Stimulated activated CD4-positive, alpha-beta T cell treated with anti-CD3 and anti-CD28 coated beads, Interleukin-12 subunit alpha, Interleukin-12 subunit beta, amount 100 ng/mL, for 4 hours (primary cell): ENCODE data around the gene ZNF618.

ENCODE experiments used
- DNase-seq: peaks from one replicate; pipeline ENCODE4 v3.0.0-alpha.2; 2020

The ZNF618 gene

DNA sequence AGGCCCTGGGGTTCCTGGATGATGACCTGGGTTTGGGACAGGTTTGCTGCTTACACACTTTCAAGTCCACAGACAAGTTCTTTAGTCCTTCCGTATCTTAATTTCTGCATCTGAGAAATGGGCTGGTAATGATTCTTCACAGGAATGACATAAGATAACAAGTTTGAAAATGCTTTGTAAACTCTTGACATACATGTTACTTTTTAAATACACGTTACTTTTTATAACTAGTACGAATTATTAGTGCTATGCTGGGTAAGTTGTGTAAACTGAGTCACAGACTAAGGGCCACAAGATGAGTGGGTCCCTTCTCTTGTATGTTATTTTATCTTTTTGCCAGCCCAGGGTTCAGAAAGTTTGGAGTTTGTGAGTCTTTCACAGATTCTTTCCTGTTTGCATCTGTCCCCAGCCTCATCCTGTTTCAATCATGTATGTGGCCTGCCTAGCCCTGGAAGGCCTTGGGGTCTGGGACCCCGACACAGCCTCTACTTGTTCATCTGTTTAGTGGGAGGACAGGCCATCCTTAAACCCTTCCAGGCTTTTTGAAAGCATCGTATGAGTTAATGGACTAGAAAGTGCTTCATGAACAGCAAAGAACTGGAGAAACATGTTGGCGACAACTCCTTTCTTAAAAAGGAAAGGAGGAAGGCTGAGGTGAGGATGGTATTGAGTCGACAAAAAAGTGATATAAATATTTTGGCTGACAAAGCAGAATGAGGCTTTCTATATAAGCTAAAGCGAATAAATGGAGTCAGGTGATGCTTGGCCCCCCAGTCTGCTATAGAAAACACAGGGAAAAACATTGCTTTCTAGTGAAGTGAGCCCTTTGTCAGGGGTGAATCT lies 9.3 kb downstream of the ZNF618 start:
- DNase-seq: no peak

DNA sequence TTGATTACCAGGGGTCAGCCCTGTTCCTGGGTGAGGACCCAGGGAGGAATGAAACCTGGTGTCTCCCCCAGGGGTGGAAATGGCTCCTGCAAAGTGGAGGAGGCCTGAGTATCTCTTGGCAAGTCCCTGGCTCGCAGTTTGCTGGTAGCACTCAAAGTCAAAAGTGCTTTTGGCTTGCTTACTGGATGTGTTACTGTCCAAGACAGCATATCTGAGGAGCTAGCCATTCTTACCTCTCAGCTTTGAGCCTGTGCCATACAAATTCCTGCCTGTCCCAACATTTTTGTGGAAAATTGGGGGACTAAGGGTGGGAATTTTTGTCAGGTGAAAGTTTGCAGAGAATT lies 9.9 kb downstream of the ZNF618 start:
- DNase-seq: no peak

DNA sequence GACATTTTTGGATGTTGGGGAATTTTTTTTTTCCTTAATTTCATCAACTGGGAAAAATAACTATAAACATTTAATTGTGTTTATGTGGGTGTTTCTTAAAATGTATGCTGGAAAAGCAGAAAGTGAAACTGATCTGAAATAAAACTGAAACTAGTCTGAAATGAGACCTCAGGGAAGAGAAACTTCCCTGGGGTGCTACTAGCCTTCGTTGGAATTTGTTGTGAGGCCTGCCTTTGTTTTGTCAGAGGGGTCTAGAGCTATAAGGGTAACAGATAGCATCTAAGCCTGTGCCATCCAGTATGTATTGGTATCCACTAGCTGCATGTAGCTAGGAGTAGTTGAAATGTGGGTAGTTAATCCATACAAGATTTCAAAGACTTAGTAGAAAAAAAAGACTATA lies 10.4 kb downstream of the ZNF618 start:
- no peak for DNase-seq

DNA sequence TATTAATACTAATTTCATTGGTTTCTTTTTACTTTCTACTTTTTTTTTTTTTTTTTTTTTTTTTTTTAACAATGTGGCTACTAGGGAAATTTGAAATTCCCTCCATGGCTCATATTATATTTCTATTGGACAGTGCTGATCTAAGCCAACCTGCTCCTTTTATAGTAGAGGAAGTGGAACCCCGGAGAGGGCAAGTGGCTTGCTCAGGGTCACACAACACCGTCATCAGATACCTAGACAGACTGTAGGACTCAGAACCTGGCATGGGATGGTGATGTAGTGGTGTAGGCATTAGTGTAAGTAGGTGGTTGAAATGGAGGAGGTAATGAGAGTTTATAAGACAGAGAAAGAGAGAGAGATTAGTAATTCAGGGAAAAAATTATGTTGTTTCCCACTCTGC lies 10.8 kb downstream of the ZNF618 start:
- no peak for DNase-seq

DNA sequence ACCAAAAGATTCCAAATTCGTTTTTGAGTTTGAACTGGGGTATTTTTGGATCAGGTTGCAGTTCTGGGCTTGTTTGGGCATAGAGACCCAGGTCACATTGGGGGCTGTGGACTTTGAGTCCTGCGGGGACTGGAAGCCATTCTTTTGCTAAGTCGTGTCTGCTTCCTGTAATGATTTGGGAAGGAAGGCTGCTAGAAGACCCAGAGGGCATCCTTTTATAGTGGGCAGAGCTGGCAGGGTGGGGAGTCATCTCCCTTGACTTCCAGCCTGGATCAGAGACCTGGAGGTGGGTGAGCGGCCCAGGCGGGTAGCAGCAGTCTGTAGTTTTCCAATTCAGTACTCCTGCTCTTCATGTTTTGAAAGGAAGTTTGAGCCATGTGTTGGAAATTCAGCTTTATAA lies 11.3 kb downstream of the ZNF618 start:
- no peak for DNase-seq

DNA sequence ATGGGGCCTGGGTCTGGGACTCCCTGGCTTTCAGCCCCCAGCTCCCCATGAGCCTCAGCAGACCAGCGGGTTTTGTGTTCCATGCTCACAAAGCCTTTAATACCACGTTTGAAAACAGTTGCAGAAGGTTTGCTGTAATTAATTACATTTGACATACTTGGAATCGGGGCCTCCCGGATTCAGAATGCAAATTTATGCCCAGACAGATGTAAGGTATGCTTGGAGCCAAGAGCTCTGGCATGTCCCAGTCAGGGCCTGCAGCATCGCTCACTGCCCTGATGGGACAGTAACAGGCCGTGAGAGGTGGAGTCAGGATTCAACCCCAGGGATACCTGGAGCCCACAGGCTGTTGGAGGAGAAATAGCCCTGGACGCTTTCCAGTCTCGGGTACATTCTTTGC lies 12.2 kb downstream of the ZNF618 start:
- no peak for DNase-seq

DNA sequence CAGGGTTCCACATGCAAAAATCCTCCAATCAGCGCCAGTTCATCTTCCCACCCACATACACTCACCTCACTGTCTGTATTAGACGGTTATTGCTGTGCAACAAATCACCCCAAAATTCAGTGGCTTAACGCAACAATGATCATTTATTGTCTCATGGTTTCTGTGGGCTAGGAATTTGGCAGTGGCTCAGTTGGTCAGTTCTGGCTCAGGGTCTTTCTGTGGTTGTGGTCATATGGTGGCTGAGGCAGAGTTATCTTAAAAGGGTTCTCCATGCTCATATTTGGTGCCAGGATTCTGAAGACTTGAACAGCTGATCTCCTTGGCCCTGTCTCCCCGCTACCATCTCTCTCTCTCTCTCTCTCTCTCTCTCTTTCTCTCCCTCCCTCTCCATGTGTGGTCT lies 12.9 kb downstream of the ZNF618 start:
- no peak for DNase-seq

DNA sequence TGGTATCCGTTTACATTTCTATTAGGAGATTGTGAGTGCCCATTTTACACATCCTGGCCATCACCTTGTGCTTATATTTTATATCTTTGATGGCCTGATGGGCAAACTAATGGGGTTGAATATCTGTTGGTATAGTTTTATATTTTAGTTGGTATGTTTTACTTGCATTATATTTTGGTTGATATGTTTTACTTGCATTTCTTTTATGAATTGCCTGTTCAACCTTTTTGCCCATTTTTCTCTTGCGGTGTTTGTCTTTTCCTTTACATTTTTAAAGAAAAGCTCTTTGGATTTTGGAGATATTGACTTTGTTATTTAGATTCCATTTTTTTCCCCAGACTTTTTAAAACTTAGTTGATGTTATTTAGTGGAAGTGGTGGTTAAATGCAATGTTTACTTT lies 14.6 kb downstream of the ZNF618 start:
- DNase-seq: no peak

DNA sequence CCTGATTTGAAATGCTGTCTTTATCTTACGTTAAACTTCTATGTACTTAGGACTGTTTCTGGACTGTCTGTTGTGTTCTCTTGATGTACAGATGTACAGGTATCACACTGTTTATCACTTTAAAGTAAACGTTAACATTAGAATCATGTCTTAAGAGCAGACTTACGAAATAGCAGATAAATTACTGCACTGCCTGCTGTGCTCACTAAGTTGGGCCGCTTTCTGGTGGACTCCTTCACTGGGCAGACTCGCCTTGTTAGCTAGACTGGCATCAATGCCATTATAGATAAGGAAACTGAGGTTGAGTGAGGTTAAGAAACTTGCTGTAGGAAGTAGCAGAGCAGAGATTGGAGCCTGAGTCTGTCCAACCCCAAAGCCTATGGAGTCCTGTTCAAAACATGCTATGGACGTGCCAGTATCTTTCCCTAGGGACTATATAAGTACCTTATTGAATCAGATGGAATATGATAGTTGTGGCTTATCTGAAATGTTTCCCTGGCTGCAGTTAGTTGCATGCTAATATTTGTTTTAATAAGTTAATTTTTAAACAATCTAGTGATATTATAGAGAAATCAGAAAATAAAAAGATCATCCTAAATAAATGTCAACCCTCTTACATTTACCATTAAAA lies 16.9 kb downstream of the ZNF618 start:
- no peak for DNase-seq

DNA sequence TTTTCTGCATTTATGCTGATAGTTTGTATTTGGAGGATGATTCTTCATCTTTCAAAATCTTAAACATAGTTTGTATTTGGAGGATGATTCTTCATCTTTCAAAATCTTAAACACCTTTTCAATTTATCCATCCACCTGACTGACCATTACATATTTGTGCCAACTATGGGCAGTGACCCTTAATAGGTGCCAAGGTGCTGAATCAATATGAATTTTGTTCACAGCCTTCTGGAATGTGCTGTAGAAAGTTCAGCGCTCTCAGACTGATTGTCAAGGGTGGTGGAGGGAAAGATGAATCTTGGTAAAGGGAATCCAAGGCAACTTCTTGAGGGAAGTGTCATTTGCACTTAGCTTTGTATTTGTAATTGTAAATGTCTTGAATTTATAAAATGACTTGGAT lies 18.1 kb downstream of the ZNF618 start:
- DNase-seq: no peak

DNA sequence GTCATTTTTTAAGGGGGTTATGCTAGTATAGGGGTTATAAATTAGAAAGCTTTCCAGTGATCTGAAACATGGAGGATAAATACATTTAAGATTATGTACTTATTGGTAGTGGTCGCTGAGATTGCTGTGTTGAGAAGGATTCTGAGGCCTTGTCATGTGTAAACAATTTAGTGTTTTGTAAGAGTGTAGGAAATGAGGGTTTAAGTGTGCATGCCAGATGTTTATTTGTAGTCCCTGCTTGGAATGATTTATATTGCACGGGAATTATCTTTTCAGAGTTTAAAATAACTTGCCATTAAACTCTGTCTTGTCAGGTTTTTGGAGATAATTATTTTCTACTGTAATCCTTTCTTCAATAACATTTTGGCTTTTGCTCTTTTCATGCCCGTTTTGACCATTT lies 19.4 kb downstream of the ZNF618 start:
- no peak for DNase-seq

DNA sequence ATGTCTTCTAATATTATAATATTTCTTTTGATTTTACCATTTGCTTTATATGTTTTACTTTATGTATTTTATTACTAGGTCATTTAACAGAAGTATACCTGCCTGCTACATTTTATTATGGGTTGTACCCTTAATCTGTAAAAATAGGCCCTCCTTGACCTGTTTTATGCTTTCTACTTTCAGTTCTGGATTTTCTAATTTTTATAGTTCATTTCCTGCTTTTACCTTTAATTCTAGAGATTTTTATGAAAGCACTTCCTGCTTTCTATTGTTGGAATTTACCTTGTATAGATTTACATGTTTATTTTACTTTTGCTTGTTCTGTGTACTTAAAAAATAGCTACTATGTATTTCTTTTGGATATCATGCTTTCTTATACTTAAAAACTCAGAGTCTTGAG lies 20.6 kb downstream of the ZNF618 start:
- no peak for DNase-seq

DNA sequence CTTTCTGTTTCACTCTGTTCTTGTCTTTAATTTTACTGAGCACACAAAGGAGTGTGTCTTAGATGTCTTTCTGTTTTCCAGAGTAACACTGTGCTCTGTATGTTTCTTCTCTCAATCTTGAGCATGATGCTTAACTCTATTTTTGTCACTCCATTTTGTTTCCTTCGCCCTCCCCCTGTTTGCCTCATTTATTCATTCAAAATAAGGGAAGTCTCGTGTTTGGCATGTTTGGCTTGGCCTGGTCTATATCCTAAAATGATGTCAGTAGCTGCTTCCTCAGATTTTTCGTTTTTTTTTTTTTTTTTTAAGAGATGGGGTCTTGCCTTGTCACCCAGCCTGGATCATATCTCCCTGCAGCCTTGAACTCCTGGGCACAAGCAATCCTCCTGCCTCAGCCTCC lies 22.0 kb downstream of the ZNF618 start:
- DNase-seq: no peak

DNA sequence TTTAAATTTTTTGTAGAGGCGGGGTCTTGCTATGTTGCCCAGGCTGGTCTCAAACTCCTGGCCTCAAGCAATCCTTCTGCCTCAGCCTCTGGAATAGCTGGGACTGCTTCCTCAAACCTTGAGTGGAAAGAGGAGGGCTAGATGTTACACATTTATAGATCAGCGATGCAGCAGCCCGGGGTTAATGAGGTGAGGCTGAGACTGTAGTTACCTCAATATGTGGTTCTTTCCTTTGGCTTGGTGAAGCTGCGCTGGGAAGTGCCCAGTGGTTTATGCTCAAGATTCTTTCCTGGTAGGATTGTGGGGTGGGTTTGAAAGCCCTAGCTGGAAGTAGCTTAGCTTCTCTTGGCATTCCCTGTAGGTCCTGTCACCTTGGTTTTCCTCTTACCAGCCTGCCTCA lies 22.5 kb downstream of the ZNF618 start:
- DNase-seq: no peak

DNA sequence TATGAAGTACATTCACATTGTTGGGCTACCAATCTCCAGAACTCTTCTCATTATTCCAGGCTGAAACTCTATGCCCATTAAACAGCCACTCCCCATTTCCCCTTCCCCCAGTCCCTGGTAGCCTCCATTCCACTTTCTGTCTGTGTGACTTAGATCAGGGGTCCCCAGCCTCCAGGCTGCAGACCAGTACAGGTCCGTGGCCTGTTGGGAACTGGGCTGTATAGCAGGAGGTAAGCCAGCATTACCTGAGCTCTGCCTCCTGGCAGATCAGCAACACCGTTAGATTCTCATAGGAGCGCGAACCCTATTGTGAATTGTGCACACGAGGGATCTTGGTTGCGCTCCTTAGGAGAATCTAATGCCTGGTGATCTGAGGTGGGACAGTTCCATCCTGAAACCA lies 23.1 kb downstream of the ZNF618 start:
- DNase-seq: no peak

DNA sequence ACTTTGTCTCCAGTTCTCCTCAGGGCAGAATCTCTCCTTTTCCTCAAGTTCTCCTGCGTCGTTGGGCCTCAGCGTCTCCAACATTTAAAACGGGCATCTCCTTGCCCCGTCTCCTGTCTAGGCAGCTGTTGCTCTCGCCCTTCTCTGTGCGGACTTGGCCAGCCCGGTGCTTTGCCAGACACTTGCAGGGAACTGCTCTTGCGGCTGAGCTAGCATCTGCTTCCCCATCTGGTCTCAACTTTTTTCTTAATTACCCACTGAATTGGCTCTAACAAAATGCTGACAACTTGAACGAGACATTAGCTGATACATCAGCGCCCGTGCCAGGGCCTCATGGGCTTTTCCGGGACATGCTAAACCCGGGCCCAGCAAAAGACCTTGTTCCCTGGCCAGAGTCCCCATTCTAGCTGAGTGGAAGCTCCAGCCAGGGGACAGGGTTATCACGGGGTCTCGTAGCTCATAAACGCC lies 25.1 kb downstream of the ZNF618 start:
- DNase-seq: no peak

DNA sequence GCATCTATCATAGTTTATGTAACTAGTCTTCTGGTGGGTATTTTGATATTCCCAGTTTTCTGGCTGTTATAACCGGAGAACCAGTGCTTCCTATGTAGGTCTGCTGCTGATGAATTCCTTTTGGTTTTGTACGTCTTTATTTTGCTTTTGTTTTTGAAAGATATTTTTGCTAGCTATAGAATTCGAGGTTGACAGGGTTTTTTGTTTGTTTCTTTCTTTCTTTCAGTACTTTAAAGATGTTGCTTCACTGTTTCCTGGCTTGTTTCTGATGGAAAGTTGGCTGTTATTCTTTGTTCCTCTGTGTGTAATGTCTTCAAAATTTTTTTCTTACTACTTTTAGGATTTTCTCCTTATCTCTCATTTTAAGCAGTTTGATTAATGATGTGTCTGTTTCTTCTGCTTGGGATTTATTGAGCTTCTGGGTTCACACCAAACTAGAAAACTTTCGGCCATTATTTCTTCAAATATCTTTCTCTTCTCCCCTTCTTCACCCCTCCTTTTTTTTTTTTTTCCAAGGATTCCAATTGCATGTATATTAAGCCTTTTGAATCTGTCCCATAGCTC lies 27.5 kb downstream of the ZNF618 start:
- DNase-seq: no peak

DNA sequence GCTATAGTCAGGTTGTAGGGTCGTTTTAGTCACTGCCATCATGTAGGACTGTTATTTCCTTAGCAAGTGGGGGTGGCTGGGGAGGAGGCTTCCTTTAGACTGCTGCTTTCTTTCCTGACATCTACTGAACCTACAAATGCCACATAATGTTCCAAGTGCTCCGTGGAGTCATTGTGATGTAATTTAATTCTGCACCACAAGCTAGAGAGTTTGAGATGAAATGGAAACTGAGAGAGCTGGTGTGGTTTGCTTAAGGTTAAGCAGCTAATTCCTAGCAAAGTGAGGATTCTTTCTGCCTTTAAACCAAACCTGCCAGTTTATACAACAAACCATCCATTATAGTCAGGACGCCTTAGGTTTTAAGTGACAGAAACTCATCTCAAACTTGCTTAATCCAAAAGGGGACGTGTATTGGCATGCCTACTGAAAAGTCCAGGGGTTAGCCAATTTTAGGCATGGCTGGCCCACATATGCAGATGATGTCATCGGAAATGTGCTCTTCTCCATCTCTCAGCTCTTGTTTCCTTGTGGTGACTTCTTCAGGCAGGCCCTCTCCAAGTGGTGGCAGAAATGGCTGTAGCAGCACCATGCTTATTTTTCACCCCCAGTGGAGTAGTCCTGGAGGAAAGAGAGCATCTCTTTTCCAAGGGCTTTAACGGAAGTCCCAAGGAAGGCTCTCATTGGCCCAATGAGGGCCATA lies 30.5 kb downstream of the ZNF618 start:
- DNase-seq: no peak

DNA sequence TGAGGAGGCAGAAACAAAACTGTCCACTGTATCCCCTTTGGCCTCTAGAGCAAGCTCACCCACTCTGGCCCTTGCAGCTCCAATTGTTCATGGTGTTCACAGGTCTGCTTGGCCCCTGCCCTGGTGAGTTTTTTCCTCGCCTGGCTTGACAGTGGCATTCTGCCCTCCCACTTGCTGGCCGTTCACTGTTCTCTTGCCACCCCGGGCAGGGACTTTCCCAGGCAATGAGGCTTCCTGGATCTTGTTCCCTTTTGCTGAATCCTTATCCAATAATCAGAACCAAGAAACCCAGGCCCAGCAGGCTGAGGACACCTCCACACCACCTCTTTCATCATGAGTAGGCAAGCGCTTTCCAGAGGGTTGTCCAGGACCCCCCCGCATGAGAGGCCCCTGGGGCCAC lies 31.2 kb downstream of the ZNF618 start:
- no peak for DNase-seq

DNA sequence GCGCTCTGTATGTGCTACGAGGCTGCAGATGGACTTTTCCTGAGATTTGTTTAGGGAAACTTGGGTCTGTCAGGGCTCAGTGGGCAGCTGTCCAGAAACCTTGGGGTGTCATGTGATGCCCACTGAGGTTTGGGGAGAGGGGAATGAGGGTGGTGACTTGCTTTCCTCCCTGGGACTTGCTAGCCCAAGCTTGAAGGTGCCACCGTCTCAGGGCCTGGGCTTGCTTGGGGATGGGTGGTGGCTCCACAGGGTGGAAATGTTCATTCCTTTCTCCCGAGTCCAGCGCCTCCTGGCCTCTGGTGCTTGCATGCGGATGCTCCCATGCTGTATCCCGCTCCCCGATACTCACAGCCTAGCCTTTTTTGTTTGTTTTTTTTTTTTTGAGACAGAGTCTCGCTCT lies 33.3 kb downstream of the ZNF618 start:
- DNase-seq: no peak

DNA sequence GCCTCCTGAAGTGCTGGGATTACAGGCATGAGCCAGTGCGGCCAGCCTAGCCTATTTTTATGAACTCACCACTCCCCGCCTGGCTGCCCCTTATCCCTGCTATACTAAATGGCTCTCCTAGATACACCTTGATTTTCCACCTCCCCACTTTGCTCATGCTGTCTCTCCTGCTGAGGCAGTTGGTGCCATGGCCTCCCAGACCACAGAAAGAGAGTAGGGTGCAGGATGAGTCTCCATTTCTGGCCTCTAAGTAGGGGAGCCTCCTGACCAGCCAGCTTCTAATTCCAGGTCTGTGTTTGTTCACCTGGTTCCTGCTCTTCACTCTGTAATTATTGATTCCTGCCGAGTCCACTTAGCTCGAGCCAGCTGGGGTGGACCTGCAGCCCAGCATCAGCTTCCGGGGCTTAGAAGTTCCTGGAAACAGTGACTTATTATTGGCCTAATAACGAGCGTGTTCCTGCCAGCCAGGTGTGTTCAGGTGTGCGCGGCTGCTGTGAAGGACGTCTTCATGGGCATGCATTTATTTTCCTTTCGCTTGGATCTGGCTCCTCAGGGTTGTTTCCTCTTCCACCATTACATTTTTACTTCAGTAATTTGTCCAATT lies 34.0 kb downstream of the ZNF618 start:
- no peak for DNase-seq

DNA sequence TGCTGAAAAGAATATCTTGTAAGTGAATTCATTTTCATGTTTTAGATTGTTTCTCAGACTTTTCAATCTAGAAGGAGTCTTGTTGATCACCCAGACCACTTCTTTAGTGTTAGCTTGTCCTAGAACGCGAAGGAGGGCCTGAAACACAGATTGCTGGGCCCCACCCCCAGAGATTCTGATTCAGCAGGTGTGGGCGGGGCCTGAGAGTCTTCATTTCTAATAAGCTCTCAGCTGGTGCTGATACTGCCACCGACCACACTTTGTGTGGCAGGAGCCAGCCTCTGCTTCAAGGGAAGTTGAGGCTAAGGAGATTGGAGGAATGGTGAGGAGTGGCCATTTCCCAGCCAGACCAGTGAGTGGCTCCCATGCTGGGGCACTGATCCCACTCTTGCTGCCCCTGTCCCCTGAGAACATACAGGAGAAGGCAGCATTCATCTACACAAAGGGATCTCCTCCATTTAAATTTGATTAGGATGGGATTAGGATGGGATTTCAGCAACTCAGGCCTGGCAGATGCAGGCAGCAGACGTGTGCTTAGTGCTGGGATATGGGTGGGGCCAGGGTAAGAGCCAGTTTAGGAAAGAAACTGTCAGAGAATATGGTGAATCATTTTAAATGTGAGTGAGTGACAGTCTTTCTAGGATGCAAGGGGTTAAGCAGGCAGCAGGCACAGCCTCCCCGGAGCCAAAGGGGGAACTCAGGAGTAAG lies 35.9 kb downstream of the ZNF618 start:
- DNase-seq: no peak

DNA sequence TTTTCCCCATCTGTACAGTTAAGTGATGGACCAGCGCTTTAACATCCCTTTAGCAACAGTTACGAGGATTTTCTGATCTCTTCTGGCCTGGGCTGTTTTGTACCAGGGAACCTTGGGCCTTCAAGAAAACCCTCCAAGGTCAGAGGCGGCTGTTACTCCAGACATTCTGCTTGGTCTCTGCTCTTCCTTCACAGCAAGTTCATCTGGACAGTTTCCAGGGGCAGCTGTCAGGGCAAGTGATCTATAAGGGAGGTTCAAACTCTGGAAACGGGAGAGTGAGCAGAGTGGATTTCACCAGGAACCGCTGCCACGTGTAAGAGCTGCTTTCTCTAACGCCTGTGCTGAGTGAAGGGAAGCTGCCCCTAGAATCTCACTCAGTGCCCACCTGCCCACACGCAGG lies 36.7 kb downstream of the ZNF618 start:
- DNase-seq: no peak
